Psoas muscle (tissue), 8 donors: ENCODE measurements around the gene SLC39A13. TPM values are rescaled to one million over a fixed set of nuclear protein-coding genes. Genes with fewer than 3 reads are reported as not detected.

ENCODE experiments used
- ATAC-seq, 4 donors: fragments of 200-7000 bp; cut with Tn5 transposase; one replicate each; pipeline ENCODE4 v1.9.1; 2020; ENCODE audit warnings: moderate library complexity in 3 of 4, mild to moderate bottlenecking in 2 of 4
- DNase-seq, 2 donors: peaks; one replicate each; pipeline ENCODE4 v3.0.0-alpha.2; 2020
- H3K27ac ChIP-seq: fragments of 200-600 bp; one replicate; pipeline ENCODE4 v1.8.0; 2022
- H3K27me3 ChIP-seq, 3 donors: fragments of 200-600 bp in 1 of 3; one replicate each; pipeline versions ENCODE4 v1.6.1 to v1.8.0; 2013 to 2022; ENCODE audit warnings: low read length in 2 of 3, mild to moderate bottlenecking in 2 of 3, moderate library complexity in 1 of 3; ENCODE audit not compliant: insufficient read depth in 3 of 3
- H3K36me3 ChIP-seq, 2 donors: fragments of 200-600 bp in 1 of 2; one replicate each; pipeline versions ENCODE4 v1.6.1 to v1.8.0; 2013 to 2022; ENCODE audit warnings: low read depth in 1 of 2, mild to moderate bottlenecking in 1 of 2, moderate library complexity in 1 of 2; ENCODE audit not compliant: insufficient read depth in 1 of 2
- H3K4me1 ChIP-seq: fragments of 200-600 bp; one replicate; pipeline ENCODE4 v1.8.0; 2022
- H3K4me3 ChIP-seq: fragments of 200-600 bp; one replicate; pipeline ENCODE4 v1.8.0; 2022; ENCODE audit warnings: mild to moderate bottlenecking
- H3K9me3 ChIP-seq: fragments of 200-600 bp; one replicate; pipeline ENCODE4 v1.8.0; 2022
- WGBS, 3 donors: extraction: QIAGEN DNeasy Blood & Tissue Kit; methylation state at CpG; one replicate each; pipeline versions ENCODE4 v1.1.6 to v1.1.7; 2013; 5-methylcytosine and 5-hydroxymethylcytosine counted together
- intact Hi-C, 2 donors: fragments of 100-400 bp; cut with DNase I; formaldehyde crosslinking; loops; one replicate each; pipeline versions ENCODE4 v1.11.0 to v1.14.2; 2022
- polyA plus RNA-seq, 3 donors: library from polyadenylated mRNA; stranded (reverse); fragments of 200-250 nt; gene quantifications; one replicate each; pipeline ENCODE4 v1.2.3, GENCODE V29; 2013
- total RNA-seq, 4 donors: library from RNA; stranded (reverse); fragmentation: NEBNext Ultra II Directional in 2 of 4; extraction: Animal tissue kit (Norgen Biotek cat#: 25700) in 2 of 4; gene quantifications; one replicate each; pipeline versions ENCODE4 v1.2.1 to v1.2.4, GENCODE V29; 2021 to 2023
- TF ChIP-seq, protein P1 (sequence below): fragments of 200-600 bp; IDR thresholded peaks from one replicate; pipeline ENCODE4 v1.8.0; 2022; ENCODE audit warnings: antibody characterized with exemption
- donor health status: healthy with polysubstance abuse.
- donor health status: DM: no; HTN: no; CAD: no; lungs with moderate emphysema.
- donor health status: Bipolar disorder and iron deficiency.
- donor health status: healthy.
- donor health status: DM: yes; HTN: yes; CAD: no.
- donor health status: DM: no; HTN: no; CAD: no.
- donor health status: DM: no; HTN: no; CAD: no.
- donor health status: DM: yes; HTN: yes; CAD: no.

SLC39A13 gene
- total and polyA plus RNA-seq, 7 donors = 14.7 to 35.3 (median 26.9) TPM

DNA sequence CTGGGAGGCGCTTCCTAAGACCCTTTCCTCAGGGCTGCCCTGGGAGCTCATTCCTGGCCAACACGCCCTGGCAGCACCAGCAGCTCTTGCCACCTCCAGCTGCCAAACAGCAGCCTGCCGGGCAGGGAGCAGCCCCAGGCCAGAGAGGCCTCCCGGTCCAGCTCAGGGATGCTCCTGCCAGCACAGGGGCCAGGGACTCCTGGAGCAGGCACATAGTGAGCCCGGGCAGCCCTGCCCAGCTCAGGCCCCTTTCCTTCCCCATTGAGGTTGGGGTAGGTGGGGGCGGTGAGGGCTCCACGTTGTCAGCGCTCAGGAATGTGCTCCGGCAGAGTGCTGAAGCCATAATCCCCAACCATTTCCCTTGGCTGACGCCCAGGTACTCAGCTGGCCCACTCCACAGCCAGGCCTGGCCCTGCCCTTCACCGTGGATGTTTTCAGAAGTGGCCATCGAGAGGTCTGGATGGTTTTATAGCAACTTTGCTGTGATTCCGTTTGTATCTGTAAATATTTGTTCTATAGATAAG, 7.6 kb downstream of the SLC39A13 start:
- TF ChIP-seq, protein P1, sequence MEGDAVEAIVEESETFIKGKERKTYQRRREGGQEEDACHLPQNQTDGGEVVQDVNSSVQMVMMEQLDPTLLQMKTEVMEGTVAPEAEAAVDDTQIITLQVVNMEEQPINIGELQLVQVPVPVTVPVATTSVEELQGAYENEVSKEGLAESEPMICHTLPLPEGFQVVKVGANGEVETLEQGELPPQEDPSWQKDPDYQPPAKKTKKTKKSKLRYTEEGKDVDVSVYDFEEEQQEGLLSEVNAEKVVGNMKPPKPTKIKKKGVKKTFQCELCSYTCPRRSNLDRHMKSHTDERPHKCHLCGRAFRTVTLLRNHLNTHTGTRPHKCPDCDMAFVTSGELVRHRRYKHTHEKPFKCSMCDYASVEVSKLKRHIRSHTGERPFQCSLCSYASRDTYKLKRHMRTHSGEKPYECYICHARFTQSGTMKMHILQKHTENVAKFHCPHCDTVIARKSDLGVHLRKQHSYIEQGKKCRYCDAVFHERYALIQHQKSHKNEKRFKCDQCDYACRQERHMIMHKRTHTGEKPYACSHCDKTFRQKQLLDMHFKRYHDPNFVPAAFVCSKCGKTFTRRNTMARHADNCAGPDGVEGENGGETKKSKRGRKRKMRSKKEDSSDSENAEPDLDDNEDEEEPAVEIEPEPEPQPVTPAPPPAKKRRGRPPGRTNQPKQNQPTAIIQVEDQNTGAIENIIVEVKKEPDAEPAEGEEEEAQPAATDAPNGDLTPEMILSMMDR = no peak
- peak; percentile 84 to 88 (median 88) for ATAC-seq

DNA sequence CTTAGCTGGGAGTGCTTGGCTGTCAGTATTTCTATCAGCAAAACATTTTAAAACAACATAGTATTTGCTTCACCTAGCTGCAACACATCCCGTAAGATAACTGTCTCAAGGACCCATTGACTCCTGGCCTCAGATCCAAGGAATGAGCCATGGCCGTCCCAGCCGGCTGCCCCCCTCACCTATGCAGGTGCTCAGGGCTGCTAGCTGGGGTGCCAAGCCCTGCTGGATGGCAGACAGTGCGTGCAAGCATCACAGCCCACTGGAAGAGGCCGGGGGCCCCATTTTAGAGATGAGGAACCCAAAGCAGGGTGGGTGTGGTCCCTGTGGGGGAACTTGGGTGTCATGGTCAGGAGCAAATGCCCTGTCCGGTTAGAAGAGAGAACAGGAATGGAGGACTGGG, 9.3 kb downstream of the SLC39A13 start:
- 82 to 88% (median 86%) methylated on average over 6 of the region's 6 CpGs for WGBS, 3 donors
- intact Hi-C loops = no loop called here
- Histone ChIP-seq H3K36me3 (peaks cover 20 to 85% of the 10 kb centered on the region in 2 donors), H3K27me3 (no peaks in the 10 kb centered on the region), H3K27ac (peak overlapping the region; percentile 89), H3K4me3 (no peak overlapping the region), H3K9me3 (no peaks in the 10 kb centered on the region), H3K4me1 (peaks cover 27% of the 10 kb centered on the region)
- ATAC-seq (no peak), DNase-seq (no peak)
- TF ChIP-seq, protein P1 = no peak

More for the DNA sequence above, 7.6 kb downstream of the SLC39A13 start:
- H3K4me1 ChIP-seq = peaks cover 24% of the 10 kb centered on the region
- DNase-seq = peak; percentile 90 to 95
- H3K27me3 ChIP-seq = no peaks in the 10 kb centered on the region
- intact Hi-C loops = no loop called here
- peak overlapping the region; percentile 29 for H3K4me3 ChIP-seq
- H3K9me3 ChIP-seq = no peaks in the 10 kb centered on the region
- peak overlapping the region; percentile 89 for H3K27ac ChIP-seq
- WGBS, 3 donors = 5 to 9% (median 9%) methylated on average over 13 of the region's 13 CpGs
- peaks cover 17 to 78% of the 10 kb centered on the region in 2 donors for H3K36me3 ChIP-seq

DNA sequence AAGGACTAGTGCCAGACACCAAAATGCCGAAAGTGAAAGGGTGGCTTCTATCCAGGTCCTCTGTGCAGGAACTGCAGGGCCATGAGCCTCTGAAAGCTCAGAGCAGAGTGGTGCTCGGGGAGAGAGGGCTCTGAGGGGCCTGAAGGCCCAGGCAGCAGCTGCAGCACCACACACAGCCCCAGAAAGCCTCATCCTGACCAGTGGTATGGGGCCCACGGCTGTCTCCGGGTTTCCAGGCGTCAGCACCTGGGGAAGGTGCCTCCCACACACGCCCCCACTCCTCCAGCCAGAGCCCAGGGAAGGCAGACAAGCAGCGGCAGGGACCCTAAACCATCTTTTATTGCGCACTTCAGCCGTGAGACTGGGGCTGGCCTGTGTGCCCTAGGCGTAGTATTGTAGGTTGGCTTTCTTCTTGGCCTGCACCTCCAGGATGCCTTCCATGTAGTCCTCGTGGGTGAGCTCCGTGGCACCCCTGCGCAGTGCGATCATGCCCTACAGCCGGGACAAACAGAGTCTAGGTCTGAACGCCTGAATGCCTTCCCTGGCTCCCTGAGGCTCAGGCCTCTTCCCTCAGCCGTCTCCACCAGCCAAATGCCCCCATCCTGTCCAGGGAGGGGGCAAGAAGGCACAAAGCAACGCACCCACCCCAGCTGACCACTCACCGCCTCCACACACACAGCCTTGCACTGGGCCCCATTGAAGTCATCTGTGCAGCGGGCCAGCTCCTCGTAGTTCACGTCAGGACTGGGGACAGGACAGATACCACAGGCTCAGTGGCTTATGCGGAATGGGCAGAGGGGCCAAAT, 10.3 kb downstream of the SLC39A13 start:
- DNase-seq (no peak), ATAC-seq (no peak)
- peaks cover 18 to 88% of the 10 kb centered on the region in 2 donors for H3K36me3 ChIP-seq
- peaks cover 27% of the 10 kb centered on the region for H3K4me1 ChIP-seq
- intact Hi-C loops = no loop called here
- 76 to 82% (median 79%) methylated on average over 23 of the region's 23 CpGs for WGBS, 3 donors
- no peaks in the 10 kb centered on the region for H3K27me3 ChIP-seq
- no peaks in the 10 kb centered on the region for H3K9me3 ChIP-seq
- H3K27ac ChIP-seq = no peak overlapping the region
- H3K4me3 ChIP-seq = no peak overlapping the region
- TF ChIP-seq, protein P1 = no peak

- 0 to 1% (median 1%) methylated on average over 14 of the region's 14 CpGs for WGBS, 3 donors
- TF ChIP-seq, protein P1 = no peak
Measured at GRCh38 chr11:47425611-47426010, 17.2 kb downstream of the SLC39A13 start.

More at GRCh38 chr11:47425611-47426010, 17.2 kb downstream of the SLC39A13 start:
- Histone ChIP-seq H3K36me3 (peaks cover 9 to 47% of the 10 kb centered on the region in 2 donors), H3K4me3 (peak overlapping the region; percentile 83), H3K27ac (peak overlapping the region; percentile 90), H3K9me3 (no peaks in the 10 kb centered on the region), H3K27me3 (no peaks in the 10 kb centered on the region), H3K4me1 (peaks cover 19% of the 10 kb centered on the region)
- ATAC-seq (peak in 1 of 4 donors; percentile 2), DNase-seq (no peak)
- intact Hi-C loops = loop anchor here in 1 of 2 donors (1.0 kb wide), 1 partner anchor 17 kb away; the partner anchor contains the start of gene SLC39A13
